OCI-LY1 (cell line): ENCODE results near the gene SLC49A3.

Source experiments
- EZH2 ChIP-seq: fragments of 200-600 bp; sonication (generic), shearing (Covaris generic); IDR thresholded peaks from 2 replicates; pipeline ENCODE4 v1.8.0; 2017; ENCODE audit warnings: borderline replicate concordance, mixed run types, mild to moderate bottlenecking, antibody characterized with exemption, low read length, moderate library complexity, mixed read lengths
- TF ChIP-seq, protein P1 (sequence below): fragments of 200-600 bp; sonication (generic), shearing (Covaris generic); IDR thresholded peaks from 2 replicates; pipeline ENCODE4 v1.5.1; 2017; ENCODE audit warnings: mild to moderate bottlenecking, antibody characterized with exemption, low read length, moderate library complexity, mixed read lengths

DNA sequence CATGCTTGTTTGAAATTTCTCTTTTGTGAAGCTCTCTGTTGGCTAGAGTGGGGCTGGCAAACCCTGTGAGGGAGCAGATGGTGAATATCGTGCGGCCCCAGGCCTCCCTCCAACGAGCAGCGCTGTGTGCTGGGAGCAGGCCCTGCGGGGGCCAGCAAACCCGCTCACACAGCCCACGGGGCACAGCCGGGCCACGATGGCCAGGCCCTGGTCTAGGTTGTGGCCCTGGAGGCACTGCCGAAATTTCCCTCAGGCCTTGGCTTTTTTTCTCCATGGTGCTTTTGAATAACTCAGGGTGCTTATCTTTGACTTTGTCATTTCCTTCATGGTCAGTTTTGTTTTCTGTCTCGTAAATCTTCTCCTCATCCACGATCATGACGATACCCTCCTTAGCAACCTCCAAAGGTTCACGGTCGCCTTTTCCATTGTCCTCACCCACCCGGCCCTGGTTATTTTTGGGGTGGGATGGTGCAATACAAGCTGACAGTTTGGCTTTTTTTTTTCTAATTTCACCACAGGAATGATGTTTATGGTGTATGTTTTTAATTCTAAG lies 37.4 kb upstream of the SLC49A3 start:
- TF ChIP-seq, protein P1, sequence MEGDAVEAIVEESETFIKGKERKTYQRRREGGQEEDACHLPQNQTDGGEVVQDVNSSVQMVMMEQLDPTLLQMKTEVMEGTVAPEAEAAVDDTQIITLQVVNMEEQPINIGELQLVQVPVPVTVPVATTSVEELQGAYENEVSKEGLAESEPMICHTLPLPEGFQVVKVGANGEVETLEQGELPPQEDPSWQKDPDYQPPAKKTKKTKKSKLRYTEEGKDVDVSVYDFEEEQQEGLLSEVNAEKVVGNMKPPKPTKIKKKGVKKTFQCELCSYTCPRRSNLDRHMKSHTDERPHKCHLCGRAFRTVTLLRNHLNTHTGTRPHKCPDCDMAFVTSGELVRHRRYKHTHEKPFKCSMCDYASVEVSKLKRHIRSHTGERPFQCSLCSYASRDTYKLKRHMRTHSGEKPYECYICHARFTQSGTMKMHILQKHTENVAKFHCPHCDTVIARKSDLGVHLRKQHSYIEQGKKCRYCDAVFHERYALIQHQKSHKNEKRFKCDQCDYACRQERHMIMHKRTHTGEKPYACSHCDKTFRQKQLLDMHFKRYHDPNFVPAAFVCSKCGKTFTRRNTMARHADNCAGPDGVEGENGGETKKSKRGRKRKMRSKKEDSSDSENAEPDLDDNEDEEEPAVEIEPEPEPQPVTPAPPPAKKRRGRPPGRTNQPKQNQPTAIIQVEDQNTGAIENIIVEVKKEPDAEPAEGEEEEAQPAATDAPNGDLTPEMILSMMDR: no peak
- no peak for TF ChIP-seq EZH2
